Hepatocyte (in vitro differentiated cells): Measurements from ENCODE around the gene RBM47. TPM values are rescaled to one million over a fixed set of nuclear protein-coding genes. Genes with fewer than 3 reads are reported as not detected.

ENCODE experiments used
- DNase-seq: peaks from one replicate; pipeline ENCODE4 v3.0.0-alpha.2; 2016; ENCODE audit warnings: low spot score
- H2AFZ ChIP-seq: fragments of 200-600 bp; sonication (generic); 2 replicates; pipeline ENCODE4 v1.6.0; 2016; ENCODE audit warnings: antibody characterized with exemption, mild to moderate bottlenecking
- H3K27ac ChIP-seq: fragments of 200-600 bp; sonication (generic); 2 replicates; pipeline ENCODE4 v1.5.1; 2016; ENCODE audit warnings: mild to moderate bottlenecking
- H3K27me3 ChIP-seq: fragments of 200-600 bp; sonication (generic); 2 replicates; pipeline ENCODE4 v1.6.1; 2016
- H3K36me3 ChIP-seq: fragments of 200-600 bp; sonication (generic); replicated peaks from 2 replicates; pipeline ENCODE4 v1.5.1; 2016; ENCODE audit warnings: low read depth; ENCODE audit not compliant: insufficient read depth
- H3K4me1 ChIP-seq: fragments of 200-600 bp; sonication (generic); 2 replicates; pipeline ENCODE4 v1.5.1; 2016; ENCODE audit warnings: mild to moderate bottlenecking, moderate library complexity; ENCODE audit not compliant: insufficient read depth
- H3K4me2 ChIP-seq: fragments of 200-600 bp; sonication (generic); 2 replicates; pipeline ENCODE4 v1.6.0; 2016
- H3K4me3 ChIP-seq: fragments of 200-600 bp; sonication (generic); 2 replicates; pipeline ENCODE4 v1.5.1; 2016; ENCODE audit warnings: mild to moderate bottlenecking
- H3K79me2 ChIP-seq: fragments of 200-600 bp; sonication (generic); 2 replicates; pipeline ENCODE4 v1.6.0; 2017; ENCODE audit warnings: mild to moderate bottlenecking
- H3K9me2 ChIP-seq: fragments of 200-600 bp; sonication (generic); replicated peaks from 2 replicates; pipeline ENCODE4 v1.6.0; 2017; ENCODE audit warnings: mild to moderate bottlenecking; ENCODE audit not compliant: insufficient read depth
- H3K9me3 ChIP-seq: fragments of 200-600 bp; sonication (generic); 2 replicates; pipeline ENCODE4 v1.5.1; 2016; ENCODE audit warnings: low read depth, mild to moderate bottlenecking
- H4K20me1 ChIP-seq: fragments of 200-600 bp; sonication (generic); 2 replicates; pipeline ENCODE4 v1.6.0; 2016; ENCODE audit warnings: mild to moderate bottlenecking; ENCODE audit not compliant: insufficient read depth, poor library complexity, severe bottlenecking
- CTCF ChIP-seq: fragments of 200-600 bp; sonication (generic); IDR thresholded peaks from 2 replicates; pipeline ENCODE4 v1.5.1; 2016; ENCODE audit warnings: antibody characterized with exemption, mild to moderate bottlenecking; ENCODE audit not compliant: poor library complexity
- EZH2 ChIP-seq: fragments of 200-600 bp; sonication (generic); IDR thresholded peaks from 2 replicates; pipeline ENCODE4 v1.6.1; 2016; ENCODE audit warnings: antibody characterized with exemption, mild to moderate bottlenecking, borderline replicate concordance
- EZH2phosphoT487 ChIP-seq: fragments of 200-600 bp; sonication (generic); IDR thresholded peaks from one replicate; pipeline ENCODE4 v1.6.1; 2018; ENCODE audit warnings: antibody characterized with exemption, mild to moderate bottlenecking, low read depth, moderate library complexity; ENCODE audit not compliant: unreplicated experiment, severe bottlenecking
- WGBS: methylation state at CpG from one replicate; pipeline ENCODE4 v1.1.6; 2016; ENCODE audit warnings: low lambda C conversion rate; ENCODE audit errors: missing lambda C conversion rate; 5-methylcytosine and 5-hydroxymethylcytosine counted together
- polyA plus RNA-seq: library from polyadenylated mRNA; unstranded; fragments of >200 nt; fragmentation: Nextera tagmentation; extraction: Ambion mirVana; gene quantifications from 2 replicates; pipeline ENCODE4 v1.2.1, GENCODE V29; 2016
- total RNA-seq: library from RNA; depleted of rRNA; stranded (reverse); fragments of >200 nt; gene quantifications from 2 replicates; pipeline ENCODE4 v1.2.3, GENCODE V29; 2014

Gene RBM47
- total and polyA plus RNA-seq, 2 experiments from 2014 or later = 49.8 to 137 TPM

GRCh38 chr4:40455340-40455902 is 174.2 kb downstream of the RBM47 start:
- no peaks in the 10 kb centered on the region for H3K27me3 ChIP-seq
- H3K4me1 ChIP-seq = peaks cover 17% of the 10 kb centered on the region
- no peaks in the 10 kb centered on the region for H3K36me3 ChIP-seq
- no peaks in the 10 kb centered on the region for H3K9me2 ChIP-seq
- no peak for TF ChIP-seq EZH2
- no peak for TF ChIP-seq CTCF
- no peak for TF ChIP-seq EZH2phosphoT487
- peak overlapping the region; percentile 21 for H3K4me2 ChIP-seq
- no peaks in the 10 kb centered on the region for H3K9me3 ChIP-seq
- H2AFZ ChIP-seq = no peak overlapping the region
- H4K20me1 ChIP-seq = peaks cover 3% of the 10 kb centered on the region
- 83% methylated on average over 5 of the region's 5 CpGs for WGBS
- H3K27ac ChIP-seq = peak overlapping the region; percentile 44
- no peak for DNase-seq
- H3K79me2 ChIP-seq = peaks cover 84% of the 10 kb centered on the region
- no peak overlapping the region for H3K4me3 ChIP-seq

DNA sequence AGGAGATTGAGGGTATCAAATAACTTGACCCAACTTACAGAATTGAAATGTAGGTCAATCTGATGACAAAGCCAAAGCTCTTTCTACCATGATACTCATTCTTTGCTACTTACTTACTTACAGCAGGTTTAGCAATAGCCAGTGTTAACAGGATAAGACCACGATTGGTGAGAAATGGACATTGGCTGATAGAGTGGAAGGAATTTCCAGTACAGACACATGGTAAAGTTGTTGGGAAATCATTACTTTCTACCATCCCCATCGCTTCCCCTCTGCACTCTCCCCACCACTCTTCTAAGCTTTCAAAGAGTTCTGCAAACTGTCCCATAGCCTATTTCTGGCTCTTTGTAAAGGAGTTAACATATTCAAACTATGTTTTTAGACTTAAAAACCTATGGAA is 174.8 kb downstream of the RBM47 start:
- TF ChIP-seq CTCF (no peak), EZH2 (no peak), EZH2phosphoT487 (no peak)
- H3K4me1 ChIP-seq = peaks cover 17% of the 10 kb centered on the region
- 93% methylated on average over 2 of the region's 2 CpGs for WGBS

DNA sequence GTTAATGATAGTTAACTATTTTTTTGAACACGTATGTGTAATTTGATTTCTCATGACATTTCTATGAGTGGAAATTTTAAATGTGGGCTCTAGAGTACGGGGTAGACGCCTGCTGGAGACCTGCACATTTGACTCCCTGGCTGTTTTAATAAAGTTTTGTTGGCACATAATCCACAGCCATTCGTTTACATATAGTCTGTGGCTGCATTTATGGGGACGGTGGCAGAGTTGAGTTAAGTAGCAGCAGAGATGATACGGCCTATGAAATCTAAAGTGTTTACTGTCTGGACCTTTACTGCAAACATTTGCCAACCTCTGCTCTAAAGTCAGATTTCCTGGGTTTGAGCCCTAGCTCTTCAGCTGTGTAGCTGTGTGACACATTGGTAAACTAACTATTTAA is 175.8 kb downstream of the RBM47 start:
- Histone ChIP-seq H3K79me2 (peaks cover 80% of the 10 kb centered on the region), H3K4me1 (peaks cover 24% of the 10 kb centered on the region), H3K9me3 (no peaks in the 10 kb centered on the region), H2AFZ (no peak overlapping the region), H3K4me2 (no peak overlapping the region), H3K27me3 (no peaks in the 10 kb centered on the region), H3K4me3 (no peak overlapping the region), H3K36me3 (no peaks in the 10 kb centered on the region), H4K20me1 (peaks cover 3% of the 10 kb centered on the region), H3K9me2 (no peaks in the 10 kb centered on the region), H3K27ac (no peak overlapping the region)
- no peak for DNase-seq
- TF ChIP-seq EZH2 = no peak
- TF ChIP-seq EZH2phosphoT487 = no peak
- WGBS = 70% methylated on average over 6 of the region's 6 CpGs

More for the DNA sequence above, 174.8 kb downstream of the RBM47 start:
- no peaks in the 10 kb centered on the region for H3K9me2 ChIP-seq
- no peaks in the 10 kb centered on the region for H3K9me3 ChIP-seq
- peaks cover 3% of the 10 kb centered on the region for H4K20me1 ChIP-seq
- no peaks in the 10 kb centered on the region for H3K36me3 ChIP-seq
- H2AFZ ChIP-seq = no peak overlapping the region
- no peak overlapping the region for H3K4me2 ChIP-seq
- H3K4me3 ChIP-seq = no peak overlapping the region
- H3K27ac ChIP-seq = peak overlapping the region; percentile 44
- DNase-seq = no peak
- H3K27me3 ChIP-seq = no peaks in the 10 kb centered on the region
- peaks cover 83% of the 10 kb centered on the region for H3K79me2 ChIP-seq

DNA sequence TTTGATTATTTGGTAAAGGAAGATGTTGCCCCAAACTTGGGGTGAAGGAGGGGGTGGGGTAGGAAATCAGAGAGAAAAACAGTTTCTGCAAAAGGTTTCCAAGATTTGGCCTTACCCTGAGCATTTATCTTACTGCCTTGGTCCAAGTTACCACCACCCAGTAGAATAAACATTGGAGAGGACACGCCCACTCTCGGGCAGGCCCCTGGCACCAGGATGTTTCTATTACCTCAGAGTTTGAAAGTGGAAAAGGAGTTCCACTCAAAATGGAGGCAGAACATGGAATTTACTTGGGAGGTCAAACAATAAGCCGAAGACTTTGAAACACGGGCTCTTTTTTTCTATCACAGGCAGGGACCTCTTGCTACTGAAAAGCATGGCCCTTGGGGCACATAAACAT is 180.8 kb downstream of the RBM47 start:
- no peaks in the 10 kb centered on the region for H3K9me2 ChIP-seq
- no peaks in the 10 kb centered on the region for H3K9me3 ChIP-seq
- DNase-seq = peak; percentile 34
- no peaks in the 10 kb centered on the region for H3K36me3 ChIP-seq
- peaks cover 53% of the 10 kb centered on the region for H3K79me2 ChIP-seq
- H3K4me2 ChIP-seq = no peak overlapping the region
- no peaks in the 10 kb centered on the region for H4K20me1 ChIP-seq
- WGBS = 79% methylated on average over 4 of the region's 4 CpGs
- TF ChIP-seq EZH2 (no peak), CTCF (no peak), EZH2phosphoT487 (no peak)
- H2AFZ ChIP-seq = no peak overlapping the region
- peaks cover 37% of the 10 kb centered on the region for H3K4me1 ChIP-seq
- no peaks in the 10 kb centered on the region for H3K27me3 ChIP-seq
- H3K27ac ChIP-seq = peak overlapping the region; percentile 68
- no peak overlapping the region for H3K4me3 ChIP-seq
